ENCODE data around the gene CCDC179.

The CCDC179 gene

DNA sequence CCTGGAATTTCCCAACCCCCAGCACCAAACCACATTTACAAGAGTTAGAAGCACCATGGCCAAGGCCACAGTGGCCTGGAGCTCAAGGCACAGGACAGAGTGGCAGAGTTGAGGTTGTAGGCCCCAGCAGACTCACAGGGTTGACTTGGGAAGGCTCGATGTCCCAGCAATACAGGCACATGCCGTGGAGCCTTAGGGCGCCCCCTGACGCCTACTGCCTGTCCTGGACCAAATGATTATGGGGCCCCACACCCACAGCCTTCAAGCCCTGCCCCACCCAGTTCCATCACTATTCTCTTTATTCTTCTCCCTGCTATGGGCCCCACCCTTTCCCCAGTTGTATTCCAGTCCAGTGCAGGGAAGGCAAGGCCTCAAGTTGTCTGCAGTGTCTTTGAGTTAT lies at the start of gene CCDC179:
TSS of gene CCDC179 (minus strand) at position 234 of the 400 bp plus-strand sequence. CDS start at position 181, 53 bp downstream.
- DNase-seq (ENCODE audit: low read depth): no peak

GRCh38 chr11:22903782-22904181 lies 43.5 kb upstream of the CCDC179 start:
- DNase-seq (ENCODE audit: low read depth): no peak

DNA sequence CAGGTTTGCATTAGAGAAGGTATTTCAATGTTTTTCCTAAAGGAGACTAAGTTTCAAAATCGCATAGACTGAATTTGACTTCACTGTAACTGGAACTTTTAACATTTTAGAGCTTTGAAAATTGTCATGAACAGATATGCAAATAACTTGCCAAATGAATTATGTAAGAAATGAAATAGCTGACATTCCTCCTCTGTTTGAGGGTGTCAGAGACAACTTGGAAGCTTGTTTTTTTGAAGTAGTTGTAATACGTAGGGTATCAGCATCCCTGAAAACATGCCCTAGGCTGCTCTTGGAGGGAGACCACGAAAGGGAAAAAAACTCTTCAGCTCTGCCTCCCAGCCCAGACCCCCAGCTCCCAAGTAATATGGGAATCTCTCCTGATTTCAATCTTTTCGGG lies 41.3 kb upstream of the CCDC179 start:
- DNase-seq (ENCODE audit: low read depth): no peak

- no peak for DNase-seq (ENCODE audit: low read depth)
Observed at GRCh38 chr11:22900764-22901486, 40.7 kb upstream of the CCDC179 start.

DNA sequence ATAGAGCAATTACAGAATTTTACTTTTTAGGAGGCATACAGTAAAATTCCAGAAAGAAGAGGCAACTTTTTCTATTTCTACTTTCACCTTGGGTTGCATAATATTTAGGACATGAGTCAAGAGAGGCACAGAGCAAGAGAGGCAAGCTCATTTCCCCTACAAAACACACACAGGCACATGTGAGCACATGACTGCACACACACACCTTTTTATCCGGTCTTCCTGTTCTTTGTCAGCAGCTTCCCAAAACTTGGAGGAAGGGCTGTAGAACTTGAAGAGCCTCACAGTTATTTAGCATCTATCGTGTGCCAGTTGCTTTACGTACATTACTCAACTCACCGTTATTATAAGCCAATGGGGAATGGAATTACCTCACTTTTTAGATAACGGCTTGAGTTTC lies 37.8 kb upstream of the CCDC179 start:
- no peak for DNase-seq (ENCODE audit: low read depth)

DNA sequence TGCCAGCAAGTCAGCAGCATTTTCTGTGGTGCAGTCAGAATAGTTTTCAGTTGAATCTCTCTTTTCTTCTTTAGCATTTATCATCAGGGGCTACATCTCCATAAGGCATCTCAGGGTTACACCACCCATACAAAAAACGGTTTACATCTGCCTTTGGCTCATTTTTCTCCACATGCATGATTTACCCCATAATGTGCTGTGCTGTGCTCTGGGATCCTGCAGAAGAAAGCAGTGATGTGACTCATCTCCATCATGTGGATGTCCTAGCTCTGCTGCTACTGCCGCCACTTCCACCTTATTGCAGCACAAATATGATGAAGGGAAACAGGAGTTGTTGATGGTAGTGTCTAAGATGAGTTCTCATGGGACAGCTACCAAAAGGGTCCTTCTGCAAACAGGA lies 30.0 kb upstream of the CCDC179 start:
- no peak for DNase-seq (ENCODE audit: low read depth)

- DNase-seq (ENCODE audit: low read depth): peak; percentile 29
Observed at GRCh38 chr11:22884217-22884616, 23.9 kb upstream of the CCDC179 start.

- peak; percentile 41 for DNase-seq (ENCODE audit: low read depth)
Observed at GRCh38 chr11:22879630-22880029, 19.4 kb upstream of the CCDC179 start.

- no peak for DNase-seq (ENCODE audit: low read depth)
Observed at GRCh38 chr11:22878604-22879003, 18.3 kb upstream of the CCDC179 start.

DNA sequence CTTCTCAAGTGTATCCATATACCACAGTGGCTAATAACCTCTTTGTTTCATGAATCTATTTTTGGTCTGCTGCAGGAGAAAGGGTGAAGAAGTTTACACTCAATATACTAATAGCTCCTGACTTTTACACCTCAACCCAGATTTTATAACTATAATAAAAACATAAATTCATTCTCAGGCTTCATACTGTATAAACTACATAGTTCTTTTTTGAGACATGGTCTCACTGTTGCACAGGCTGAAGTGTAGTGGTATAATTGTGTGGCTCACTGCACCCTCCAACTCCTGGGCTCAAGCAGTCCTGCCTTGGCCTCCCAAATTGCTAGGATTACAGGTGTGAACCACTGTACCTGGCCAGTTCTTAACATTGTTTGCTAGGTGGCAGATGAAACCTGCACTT lies 17.8 kb upstream of the CCDC179 start:
- DNase-seq (ENCODE audit: low read depth): no peak

DNA sequence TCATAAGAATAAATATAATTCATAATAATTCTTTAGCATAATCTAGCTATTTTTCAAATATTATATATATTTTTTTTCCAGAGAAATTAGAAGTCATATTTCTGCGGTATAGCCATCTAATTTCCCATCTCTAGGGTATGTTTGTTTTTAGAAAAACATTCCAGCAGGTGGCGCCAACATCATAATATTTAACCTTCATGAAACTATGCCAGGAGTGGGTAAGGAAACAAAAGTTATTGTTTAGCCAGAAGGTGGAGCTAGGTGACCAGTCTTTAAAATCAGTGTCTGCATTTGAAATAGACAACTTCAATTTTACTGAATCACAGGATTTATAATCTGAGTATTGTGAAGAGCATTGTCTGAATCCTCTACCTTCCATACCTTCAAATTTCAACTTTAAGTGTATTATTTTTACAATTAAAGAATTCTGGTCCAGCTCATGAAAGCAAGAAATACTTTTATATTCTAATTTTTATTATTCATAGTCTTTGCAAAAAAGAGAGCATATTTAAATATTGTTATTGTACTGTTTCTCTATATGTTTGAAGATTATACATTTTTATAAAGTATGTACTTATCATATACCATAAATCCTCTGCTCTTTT lies 15.7 kb upstream of the CCDC179 start:
- DNase-seq (ENCODE audit: low read depth): peak; percentile 83

- no peak for DNase-seq (ENCODE audit: low read depth)
Observed at GRCh38 chr11:22869325-22869724, 9.1 kb upstream of the CCDC179 start.

DNA sequence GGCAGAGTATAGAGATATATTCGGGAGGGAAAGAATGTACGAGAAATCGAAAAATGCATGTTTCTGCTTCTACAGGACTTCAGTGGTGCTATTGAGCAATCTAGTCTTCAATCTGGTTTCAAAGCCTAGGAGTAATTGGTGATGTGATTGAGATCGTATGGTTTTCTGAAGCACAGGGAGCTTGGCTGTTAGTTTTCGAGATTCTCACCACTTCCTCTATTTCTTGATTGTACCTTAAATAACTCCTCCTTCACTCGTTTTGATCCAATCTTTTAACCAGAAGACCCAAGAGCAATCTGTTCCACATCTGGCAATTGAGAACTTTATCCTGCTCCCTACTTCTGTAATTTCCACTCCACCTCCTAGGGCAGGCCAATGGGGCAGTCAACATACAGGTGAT lies 518 bp downstream of the CCDC179 start:
- DNase-seq (ENCODE audit: low read depth): no peak

- DNase-seq (ENCODE audit: low read depth): no peak
Observed at GRCh38 chr11:22851477-22851876, 8.8 kb downstream of the CCDC179 start.

- DNase-seq (ENCODE audit: low read depth): no peak
Observed at GRCh38 chr11:22846726-22847125, 13.5 kb downstream of the CCDC179 start.

GRCh38 chr11:22832315-22833015 lies 27.8 kb downstream of the CCDC179 start:
- peak; percentile 10 for DNase-seq (ENCODE audit: low read depth)

GRCh38 chr11:22830082-22830414 lies 30.2 kb downstream of the CCDC179 start:
- no peak for DNase-seq (ENCODE audit: low read depth)

GRCh38 chr11:22829231-22830081 lies 30.8 kb downstream of the CCDC179 start, which contains the start of gene SVIP:
TSS of gene SVIP (minus strand) at chr11:22829801. CDS start at chr11:22829748, 53 bp downstream.
- peak; percentile 86 for DNase-seq (ENCODE audit: low read depth)

GRCh38 chr11:22828373-22828772 lies 31.9 kb downstream of the CCDC179 start:
- DNase-seq (ENCODE audit: low read depth): no peak

- DNase-seq (ENCODE audit: low read depth): no peak
Observed at GRCh38 chr11:22822203-22822602, 38.1 kb downstream of the CCDC179 start.

- no peak for DNase-seq (ENCODE audit: low read depth)
Observed at GRCh38 chr11:22809893-22810292, 50.4 kb downstream of the CCDC179 start.

DNA sequence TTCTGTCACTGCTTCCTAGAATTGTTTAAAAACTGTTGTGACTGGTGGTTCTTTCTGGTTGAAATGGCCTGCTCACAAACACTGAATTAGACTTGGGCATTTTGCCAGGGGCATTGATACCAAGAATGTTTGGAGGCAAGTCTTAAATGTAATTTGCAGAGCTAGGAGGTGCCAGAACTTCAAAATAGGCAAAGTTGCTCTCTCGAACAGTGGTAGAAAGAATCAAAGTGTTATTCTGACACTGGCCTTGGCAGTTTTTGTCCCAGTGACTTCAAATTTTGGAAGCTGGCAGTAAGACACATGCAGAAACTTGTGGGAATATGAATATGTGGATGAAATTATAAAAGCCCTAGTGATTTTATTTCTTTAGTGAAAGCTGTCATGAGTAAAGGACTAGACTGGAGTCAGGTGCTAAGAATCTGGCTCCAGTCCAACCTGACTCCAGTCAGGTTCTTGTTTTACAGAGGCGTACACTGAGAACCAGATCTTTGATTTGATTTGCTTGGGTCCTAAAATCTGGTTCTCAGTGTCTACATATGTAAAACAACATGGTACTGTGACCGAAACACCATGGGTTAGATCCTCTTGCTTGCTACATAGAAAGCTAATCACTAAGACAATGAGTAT lies 51.6 kb downstream of the CCDC179 start:
- DNase-seq (ENCODE audit: low read depth): no peak

Measured in iris pigment epithelial cell (primary cell).